Measurements from ENCODE around the gene TBC1D2B.

- TF ChIP-seq CTCF (IDR thresholded peaks at IDR 0.05) (no peak), POLR2A (IDR thresholded peaks at IDR 0.05) (no peak), EP300 (IDR thresholded peaks at IDR 0.05) (no peak), POLR2AphosphoS5 (IDR thresholded peaks at IDR 0.05) (no peak)
Measured at GRCh38 chr15:78007211-78007931, 70.1 kb downstream of the TBC1D2B start.

All from upper lobe of left lung (tissue), 4 donors.